SK-N-SH (cell line): ENCODE data around the gene TIMM22.
A peak's percentile ranks its signal among the peaks of the same experiment; 100 is the strongest.

Experiments
- CHD2 ChIP-seq: fragments of 150-350 bp; IDR thresholded peaks from 2 replicates; pipeline ENCODE4 v1.6.1; 2018; ENCODE audit warnings: low read length; ENCODE audit not compliant: partially characterized antibody
- CTCF ChIP-seq: fragments of 200-600 bp; sonication (generic); IDR thresholded peaks from 2 replicates; pipeline ENCODE4 v1.6.1; 2017; ENCODE audit warnings: antibody characterized with exemption, mild to moderate bottlenecking, moderate library complexity
- EP300 ChIP-seq, 2 experiments: IDR thresholded peaks; 2 replicates each; pipeline versions ENCODE4 v1.4.0 to v1.6.1; 2012; ENCODE audit warnings: borderline replicate concordance in 1 of 2, low read depth in 1 of 2, low read length in 1 of 2
- EZH2phosphoT487 ChIP-seq: fragments of 200-600 bp; sonication (generic); IDR thresholded peaks from 2 replicates; pipeline ENCODE4 v1.6.1; 2017; ENCODE audit warnings: low read depth, mixed run types, mild to moderate bottlenecking, antibody characterized with exemption, moderate library complexity, borderline replicate concordance
- MXI1 ChIP-seq: IDR thresholded peaks from 2 replicates; pipeline ENCODE4 v1.6.1; 2012; ENCODE audit warnings: mild to moderate bottlenecking, low read depth, low read length, improper control_type of control experiment
- NRF1 ChIP-seq: IDR thresholded peaks from 2 replicates; pipeline ENCODE4 v1.6.1; 2012; ENCODE audit warnings: low read depth, mild to moderate bottlenecking, low read length
- PBX3 ChIP-seq: IDR thresholded peaks from 2 replicates; pipeline ENCODE4; 2012
- RAD21 ChIP-seq: IDR thresholded peaks from 2 replicates; pipeline ENCODE4 v1.6.1; 2012; ENCODE audit warnings: mild to moderate bottlenecking, low read length
- REST ChIP-seq: IDR thresholded peaks from 2 replicates; pipeline ENCODE4 v1.6.1; 2012; ENCODE audit warnings: mild to moderate bottlenecking, low read depth, low read length, moderate library complexity
- SIN3A ChIP-seq: IDR thresholded peaks from 2 replicates; pipeline ENCODE4 v1.6.1; 2012; ENCODE audit warnings: low read depth, mild to moderate bottlenecking, low read length, moderate library complexity, borderline replicate concordance
- SMC3 ChIP-seq: IDR thresholded peaks from 2 replicates; pipeline ENCODE4 v1.6.1; 2012; ENCODE audit warnings: low read depth, low read length, improper control_type of control experiment
- YY1 ChIP-seq: IDR thresholded peaks from 2 replicates; pipeline ENCODE4 v1.4.0; 2012; ENCODE audit warnings: low read depth, mild to moderate bottlenecking
- ZBTB33 ChIP-seq: IDR thresholded peaks from 2 replicates; pipeline ENCODE4 v1.4.0; 2012; ENCODE audit warnings: low read depth, borderline replicate concordance

GRCh38 chr17:1030684-1031532 is 34.0 kb downstream of the TIMM22 start:
- peak in 1 of 2 experiments; percentile 61; a peak in 1 of 4 replicates for TF ChIP-seq EP300 (IDR thresholded peaks at IDR 0.05; ENCODE audit: borderline replicate concordance in 1 of 2, low read depth in 1 of 2, low read length in 1 of 2)
- TF ChIP-seq CTCF: no peak
- TF ChIP-seq NRF1: no peak
- peak; percentile 11 for TF ChIP-seq CHD2
- TF ChIP-seq PBX3: no peak
- no peak for TF ChIP-seq SIN3A
- no peak for TF ChIP-seq REST
- no peak for TF ChIP-seq YY1
- TF ChIP-seq ZBTB33: no peak
- TF ChIP-seq EZH2phosphoT487: no peak
- no peak for TF ChIP-seq SMC3
- TF ChIP-seq RAD21: no peak
- no peak for TF ChIP-seq MXI1
